Stimulated activated CD8-positive, alpha-beta memory T cell treated with anti-CD3 and anti-CD28 coated beads, Interleukin-15, amount 100 ng/mL, for 1 hour (primary cell): ENCODE data around the gene GRAPL.
"Not testable (repeated sequence)": the region's sequence is repeated elsewhere in the genome, so short reads cannot be mapped to it uniquely, and the experiment has no call there.

Experiments
- DNase-seq: peaks from one replicate; pipeline ENCODE4 v3.0.0-alpha.2; 2020; ENCODE audit warnings: low read depth

The GRAPL gene

GRCh38 chr17:19188870-19189708 is 61.7 kb downstream of the GRAPL start:
- DNase-seq, result not testable (repeated sequence)

- DNase-seq, result not testable (repeated sequence)
Observed at GRCh38 chr17:19189781-19190405, 62.5 kb downstream of the GRAPL start.

- not testable (repeated sequence) for DNase-seq
Observed at GRCh38 chr17:19196382-19197204, 69.2 kb downstream of the GRAPL start.

GRCh38 chr17:19202448-19202847 is 75.1 kb downstream of the GRAPL start:
- not testable (repeated sequence) for DNase-seq

- DNase-seq, result not testable (repeated sequence)
Observed at GRCh38 chr17:19203429-19203828, 76.0 kb downstream of the GRAPL start.
